Mucosa of stomach (tissue), 1 donor: ENCODE data around the gene PRUNE2.

Experiments
- H3K27me3 ChIP-seq: one replicate; pipeline ENCODE4 v1.7.0; 2013; ENCODE audit warnings: mild to moderate bottlenecking, low read length; ENCODE audit not compliant: control insufficient read depth, insufficient read depth
- H3K36me3 ChIP-seq: one replicate; pipeline ENCODE4 v1.7.0; 2013; ENCODE audit warnings: low read length; ENCODE audit not compliant: control insufficient read depth, insufficient read depth
- H3K4me1 ChIP-seq: one replicate; pipeline ENCODE4 v1.7.0; 2013; ENCODE audit warnings: mild to moderate bottlenecking, low read length; ENCODE audit not compliant: control insufficient read depth, insufficient read depth
- H3K4me3 ChIP-seq: one replicate; pipeline ENCODE4 v1.7.0; 2013; ENCODE audit warnings: low read length
- H3K9ac ChIP-seq: one replicate; pipeline ENCODE4 v1.7.0; 2013; ENCODE audit warnings: mild to moderate bottlenecking, low read length, moderate library complexity
- H3K9me3 ChIP-seq: one replicate; pipeline ENCODE4 v1.7.0; 2013; ENCODE audit warnings: mild to moderate bottlenecking, low read length, moderate library complexity; ENCODE audit not compliant: control insufficient read depth
- donor health status: Pancreatic carcinoma.

PRUNE2 gene

DNA sequence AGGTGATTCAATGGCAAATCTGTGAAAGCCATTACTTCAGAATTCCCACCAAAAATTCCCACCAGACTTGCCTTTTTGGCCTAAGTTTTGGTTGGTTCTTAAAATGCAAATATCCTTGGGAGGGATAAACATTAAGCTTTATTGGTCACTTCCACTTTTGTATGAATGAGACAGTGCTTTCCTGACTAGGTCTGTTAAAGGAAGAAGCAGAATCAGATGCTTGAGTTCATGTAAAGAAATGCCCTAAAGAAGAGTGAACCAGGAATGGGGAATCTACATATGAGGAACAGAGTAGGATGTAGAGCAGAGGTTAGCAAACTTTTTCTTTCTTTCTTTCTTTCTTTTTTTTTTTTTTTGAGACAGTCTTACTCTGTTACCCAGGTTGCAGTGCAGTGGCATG lies 317.6 kb downstream of the PRUNE2 start:
- no peaks in the 10 kb centered on the region for H3K36me3 ChIP-seq
- H3K4me1 ChIP-seq, result peaks cover 44% of the 10 kb centered on the region
- H3K9me3 ChIP-seq, result no peaks in the 10 kb centered on the region
- no peak overlapping the region for H3K9ac ChIP-seq
- no peak overlapping the region for H3K4me3 ChIP-seq
- no peaks in the 10 kb centered on the region for H3K27me3 ChIP-seq

DNA sequence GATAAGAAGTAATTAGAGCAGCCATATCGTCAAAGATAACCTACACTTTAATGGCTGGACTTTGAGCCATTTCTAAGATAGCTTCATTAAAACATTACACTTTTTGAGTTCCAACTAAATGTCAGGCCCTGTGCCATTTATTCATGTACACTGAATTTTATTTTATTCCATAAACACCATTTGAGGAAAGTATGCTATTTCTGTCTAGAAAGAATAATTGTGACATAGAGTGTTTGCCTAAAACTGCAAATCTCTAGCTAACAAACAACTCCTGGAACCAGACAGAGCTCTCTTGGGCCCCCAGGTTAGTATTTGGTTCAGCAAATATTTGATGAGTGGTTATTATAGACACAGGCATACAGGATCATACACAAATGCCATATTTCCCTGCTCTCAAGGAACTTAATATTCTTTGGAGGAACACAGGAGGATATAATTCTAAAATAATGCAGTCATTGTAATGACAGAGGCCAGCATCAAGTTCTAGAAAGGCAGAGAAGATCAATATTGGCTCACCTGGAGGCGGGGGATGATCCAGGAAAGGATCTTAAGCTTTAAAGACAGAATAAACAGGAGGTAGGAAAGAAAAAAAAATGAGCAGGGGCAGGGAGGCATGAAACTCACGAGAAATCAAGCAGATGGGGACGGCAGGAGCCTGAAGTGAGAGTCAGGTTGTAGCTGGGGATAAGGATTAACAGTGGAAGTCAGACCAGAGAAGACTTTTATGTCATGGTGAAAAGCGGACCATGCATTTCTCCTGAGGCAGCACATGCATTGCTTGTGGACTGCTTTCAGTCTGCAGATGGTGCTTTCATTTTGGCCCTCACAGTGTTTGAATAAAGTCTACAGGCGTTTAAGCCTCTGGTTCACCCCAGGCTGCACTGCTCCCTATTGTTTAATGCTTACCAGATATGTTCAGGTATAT lies 319.3 kb downstream of the PRUNE2 start:
- Histone ChIP-seq H3K9ac (no peak overlapping the region), H3K4me3 (no peak overlapping the region), H3K4me1 (peaks cover 42% of the 10 kb centered on the region)

DNA sequence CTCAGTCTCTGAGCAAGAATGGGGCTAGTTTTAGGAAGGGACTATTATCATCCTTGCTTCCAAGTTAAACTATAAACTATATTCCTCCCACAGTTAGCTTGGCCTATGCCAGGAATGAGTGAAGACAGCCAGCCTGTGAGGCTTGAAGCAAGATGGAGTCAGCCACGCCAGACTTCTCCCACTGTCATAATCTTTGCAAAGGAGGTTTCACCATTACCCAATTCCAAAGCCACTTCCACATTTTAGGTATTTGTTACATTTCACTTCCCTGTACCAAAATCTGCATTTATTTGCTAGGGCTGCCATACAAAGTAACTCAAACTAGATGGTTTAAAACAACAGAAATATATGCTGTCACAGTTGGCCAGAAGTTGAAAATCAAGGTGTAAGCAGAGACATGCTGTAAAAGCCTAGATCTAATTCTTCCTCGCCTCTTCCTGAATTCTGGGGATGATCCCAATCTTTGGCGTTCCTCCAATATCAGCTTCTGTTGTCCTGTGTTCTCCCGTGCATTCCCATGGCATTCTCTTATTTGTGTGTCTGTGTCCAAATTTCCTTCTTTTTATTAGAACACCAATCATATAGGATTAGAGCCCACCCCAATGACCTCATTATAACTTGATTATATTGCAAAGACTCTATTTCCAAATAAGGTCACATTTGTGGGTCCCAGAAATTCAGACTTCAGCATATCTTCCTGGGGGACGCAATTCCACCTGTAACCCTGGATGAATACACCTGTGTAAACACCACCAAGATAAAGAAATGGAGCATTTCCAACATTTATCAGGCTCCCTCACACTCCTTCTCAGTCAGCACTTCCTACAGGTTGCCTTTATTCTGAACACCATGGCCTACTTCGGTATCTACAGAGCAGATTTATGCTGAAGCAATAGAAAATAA lies 320.2 kb downstream of the PRUNE2 start:
- Histone ChIP-seq H3K4me3 (no peak overlapping the region), H3K9ac (no peak overlapping the region), H3K4me1 (peaks cover 44% of the 10 kb centered on the region)

More for the DNA sequence above, 319.3 kb downstream of the PRUNE2 start:
- H3K36me3 ChIP-seq, result no peaks in the 10 kb centered on the region
- H3K9me3 ChIP-seq, result no peaks in the 10 kb centered on the region
- no peaks in the 10 kb centered on the region for H3K27me3 ChIP-seq

DNA sequence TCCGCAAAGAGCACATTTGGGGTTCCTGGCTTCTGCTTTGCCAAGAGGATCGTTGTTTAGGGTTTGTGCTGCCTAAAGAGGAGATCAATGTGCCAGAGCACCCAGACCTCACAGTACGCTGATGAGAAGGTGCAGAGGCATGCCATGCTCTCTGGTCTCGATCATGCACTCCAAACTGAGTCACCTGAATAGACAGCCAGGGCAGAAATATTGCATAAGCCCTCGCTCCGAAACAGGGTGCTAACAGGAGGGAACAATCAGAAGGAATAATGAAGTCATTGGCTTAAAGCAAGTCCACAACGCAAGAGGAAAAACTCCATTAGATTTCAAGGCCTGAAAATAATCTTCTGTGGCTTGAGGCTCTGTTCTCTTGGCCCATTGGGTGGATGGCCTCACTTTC lies 322.7 kb downstream of the PRUNE2 start:
- H3K4me3 ChIP-seq, result no peak overlapping the region
- H3K27me3 ChIP-seq, result no peaks in the 10 kb centered on the region

More for the DNA sequence above, 320.2 kb downstream of the PRUNE2 start:
- no peaks in the 10 kb centered on the region for H3K36me3 ChIP-seq
- H3K9me3 ChIP-seq, result no peaks in the 10 kb centered on the region
- no peaks in the 10 kb centered on the region for H3K27me3 ChIP-seq

DNA sequence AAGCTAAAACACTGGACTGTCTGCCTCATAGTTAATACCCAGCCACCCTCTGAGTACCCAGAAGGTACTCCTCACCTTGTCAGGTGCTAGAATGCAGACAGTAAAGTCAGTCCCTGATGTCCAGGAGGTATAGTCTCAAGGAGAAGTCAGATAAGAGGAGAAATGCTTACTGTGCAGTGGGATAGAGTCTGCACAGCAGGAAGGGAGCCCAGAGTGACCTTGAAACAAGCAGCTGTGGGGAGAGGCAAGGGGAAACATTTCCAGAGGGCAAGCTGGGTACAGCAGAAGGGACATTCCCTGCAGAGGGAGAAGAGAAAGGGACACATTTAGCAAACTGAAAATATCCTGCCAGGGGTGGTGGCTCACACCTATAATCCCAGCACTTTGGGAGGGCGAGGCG lies 324.2 kb downstream of the PRUNE2 start:
- Histone ChIP-seq H3K4me1 (peaks cover 32% of the 10 kb centered on the region), H3K4me3 (no peak overlapping the region), H3K9me3 (no peaks in the 10 kb centered on the region), H3K27me3 (no peaks in the 10 kb centered on the region), H3K36me3 (no peaks in the 10 kb centered on the region), H3K9ac (no peak overlapping the region)

More for the DNA sequence above, 322.7 kb downstream of the PRUNE2 start:
- Histone ChIP-seq H3K4me1 (peaks cover 43% of the 10 kb centered on the region), H3K36me3 (no peaks in the 10 kb centered on the region), H3K9ac (no peak overlapping the region), H3K9me3 (no peaks in the 10 kb centered on the region)

DNA sequence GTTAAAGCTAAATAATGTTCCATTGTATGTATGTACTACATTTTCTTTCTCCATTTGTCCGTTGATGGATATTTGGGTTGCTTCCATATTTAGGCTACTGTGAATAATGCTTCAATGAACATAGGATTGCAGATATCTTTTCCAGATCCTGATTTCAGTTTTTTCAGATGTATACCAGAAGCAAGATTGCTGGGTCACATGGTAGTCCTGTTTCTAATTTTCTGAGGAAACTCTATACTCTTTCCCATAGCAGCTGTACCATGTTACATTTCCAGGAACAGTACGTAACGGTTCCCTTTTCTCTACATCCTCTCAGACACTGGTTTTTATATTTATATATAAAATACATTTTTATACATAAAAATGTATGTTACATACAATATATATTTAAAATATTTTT lies 325.1 kb downstream of the PRUNE2 start:
- Histone ChIP-seq H3K4me3 (no peak overlapping the region), H3K9ac (no peak overlapping the region), H3K4me1 (peaks cover 28% of the 10 kb centered on the region), H3K36me3 (no peaks in the 10 kb centered on the region), H3K27me3 (no peaks in the 10 kb centered on the region), H3K9me3 (no peaks in the 10 kb centered on the region)

DNA sequence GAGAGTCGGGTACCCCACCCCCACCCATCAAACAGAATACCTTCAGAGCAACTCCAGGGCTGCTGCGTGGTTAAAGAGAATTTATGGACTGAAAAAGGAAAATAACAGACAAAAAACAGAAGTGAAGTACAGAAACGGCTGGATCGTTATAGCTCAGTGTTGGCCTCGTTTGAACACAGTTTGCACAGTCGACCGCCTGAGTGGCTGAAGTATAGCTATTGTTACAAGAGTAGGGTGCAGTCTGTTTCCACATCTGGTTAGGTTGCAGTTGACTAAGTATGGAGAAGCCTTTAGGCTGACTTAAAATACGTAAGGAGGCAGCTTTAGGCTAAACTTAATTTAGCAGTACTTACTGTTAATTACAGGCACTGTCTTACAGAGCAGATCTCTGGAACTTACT lies 325.7 kb downstream of the PRUNE2 start:
- Histone ChIP-seq H3K27me3 (no peaks in the 10 kb centered on the region), H3K36me3 (no peaks in the 10 kb centered on the region), H3K4me1 (peaks cover 22% of the 10 kb centered on the region), H3K9ac (no peak overlapping the region), H3K9me3 (no peaks in the 10 kb centered on the region), H3K4me3 (no peak overlapping the region)

DNA sequence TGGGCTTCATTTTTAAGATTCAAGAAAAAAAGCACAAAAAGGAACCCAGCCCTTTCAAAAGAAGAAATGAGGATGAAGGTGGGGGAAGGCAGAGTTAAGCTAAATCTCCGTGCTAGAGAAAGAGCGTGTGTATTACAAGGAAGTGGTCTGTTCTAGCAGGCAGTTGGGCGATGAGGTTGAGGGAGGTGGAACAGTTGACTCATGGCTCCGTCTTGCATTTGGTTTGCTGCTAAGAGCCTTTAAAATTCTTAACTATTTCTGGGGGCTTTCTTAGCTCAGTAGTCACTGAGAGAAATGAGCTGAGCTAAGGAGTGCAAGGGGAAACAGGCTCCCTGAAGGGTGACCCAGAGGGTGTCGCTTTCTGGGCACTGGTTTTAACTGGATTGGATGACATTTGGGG lies 329.6 kb downstream of the PRUNE2 start:
- Histone ChIP-seq H3K4me3 (no peak overlapping the region), H3K36me3 (no peaks in the 10 kb centered on the region), H3K27me3 (no peaks in the 10 kb centered on the region), H3K9me3 (no peaks in the 10 kb centered on the region), H3K9ac (no peak overlapping the region), H3K4me1 (peaks cover 18% of the 10 kb centered on the region)

DNA sequence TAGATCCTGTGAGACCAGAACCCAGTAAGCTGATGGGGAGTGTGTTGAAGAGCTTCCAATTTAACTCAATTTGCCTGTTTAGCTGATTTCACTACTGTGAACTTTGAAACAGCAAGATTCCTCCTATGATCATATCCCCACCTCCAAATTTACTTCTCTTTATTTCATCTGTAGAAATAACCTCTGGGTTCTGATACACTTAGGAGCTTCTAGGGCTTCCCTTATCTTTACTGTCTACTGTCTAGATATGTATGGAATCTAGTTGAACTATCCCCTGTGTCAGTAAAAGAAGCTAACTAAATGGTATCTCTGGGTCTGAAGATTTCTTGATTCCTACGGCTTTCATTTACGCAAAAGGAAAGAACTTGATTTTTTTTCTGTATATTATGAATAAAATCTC lies 330.2 kb downstream of the PRUNE2 start:
- Histone ChIP-seq H3K27me3 (no peaks in the 10 kb centered on the region), H3K4me1 (peaks cover 18% of the 10 kb centered on the region), H3K4me3 (no peak overlapping the region), H3K9me3 (no peaks in the 10 kb centered on the region), H3K9ac (no peak overlapping the region), H3K36me3 (no peaks in the 10 kb centered on the region)

DNA sequence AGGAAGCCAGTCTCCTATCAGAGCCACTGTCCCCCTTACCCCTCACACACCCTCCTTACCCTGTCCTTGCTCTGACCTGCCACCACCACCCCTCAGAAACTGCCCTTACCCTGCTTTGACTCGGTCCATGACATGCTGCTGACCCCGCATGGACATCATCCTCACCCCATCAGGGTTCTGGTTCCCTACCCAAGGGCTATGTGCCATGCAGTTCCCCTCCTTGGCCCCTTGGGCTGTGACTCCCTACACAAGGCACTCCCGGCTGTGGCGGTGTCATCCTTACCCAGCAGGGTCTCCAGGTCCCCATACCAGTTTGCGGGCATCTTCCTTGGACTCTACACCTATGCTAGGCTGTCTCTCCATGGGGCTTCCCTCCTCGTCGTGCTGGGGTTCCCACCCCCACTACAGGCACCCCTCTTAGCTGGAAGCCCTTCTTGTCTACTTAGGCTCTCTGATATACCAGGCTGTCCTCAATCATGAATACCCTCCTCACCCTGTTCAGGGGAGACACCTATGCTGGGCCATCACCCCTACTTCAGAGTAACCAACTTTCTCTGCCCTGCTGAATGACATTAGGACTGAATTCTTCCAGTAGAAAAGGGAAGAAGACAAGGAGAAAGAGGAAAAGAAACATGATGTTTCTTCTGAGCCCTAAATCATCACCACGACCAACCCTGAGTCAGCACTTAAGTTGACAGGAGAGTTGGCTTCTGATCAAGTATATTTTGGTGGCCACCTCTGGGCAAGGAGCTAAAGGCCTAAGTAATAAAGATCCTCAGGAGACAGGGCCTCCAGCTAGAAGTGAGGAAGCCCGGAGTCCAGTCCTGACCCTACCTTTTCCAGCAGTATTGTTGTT lies 331.8 kb downstream of the PRUNE2 start:
- Histone ChIP-seq H3K36me3 (no peaks in the 10 kb centered on the region), H3K4me1 (peaks cover 18% of the 10 kb centered on the region), H3K9ac (no peak overlapping the region), H3K27me3 (no peaks in the 10 kb centered on the region), H3K9me3 (no peaks in the 10 kb centered on the region), H3K4me3 (no peak overlapping the region)

DNA sequence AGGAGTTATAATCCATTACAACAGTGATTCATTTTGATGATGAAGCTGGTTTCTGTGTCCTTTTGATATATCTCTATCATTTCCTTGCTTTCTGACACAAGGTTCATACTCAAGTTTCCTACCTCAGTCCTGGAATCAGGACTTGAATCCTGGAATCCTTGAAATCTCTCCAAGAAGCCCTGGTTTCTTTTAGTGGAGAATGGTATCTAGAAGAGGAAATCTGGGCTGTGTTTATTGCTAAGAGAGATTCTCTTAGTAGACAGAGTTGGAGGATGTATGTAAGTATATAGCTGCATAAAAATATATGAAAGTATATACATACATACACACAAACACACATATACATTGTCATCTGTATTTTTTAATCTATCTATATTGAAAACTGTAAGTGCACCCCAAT lies 332.5 kb downstream of the PRUNE2 start:
- Histone ChIP-seq H3K4me3 (no peak overlapping the region), H3K4me1 (peaks cover 18% of the 10 kb centered on the region), H3K9me3 (no peaks in the 10 kb centered on the region), H3K9ac (no peak overlapping the region), H3K27me3 (no peaks in the 10 kb centered on the region), H3K36me3 (no peaks in the 10 kb centered on the region)
